NB4 (cell line): ENCODE results near the gene ROR2.

Experiments
- TF ChIP-seq, protein P1 (sequence below): IDR thresholded peaks from 2 replicates; pipeline ENCODE4 v1.6.1; 2011; ENCODE audit warnings: low read depth, low read length
- TF ChIP-seq, protein P2 (sequence below): IDR thresholded peaks from one replicate; pipeline ENCODE4 v1.5.1; 2012; ENCODE audit warnings: low read depth, low read length

DNA sequence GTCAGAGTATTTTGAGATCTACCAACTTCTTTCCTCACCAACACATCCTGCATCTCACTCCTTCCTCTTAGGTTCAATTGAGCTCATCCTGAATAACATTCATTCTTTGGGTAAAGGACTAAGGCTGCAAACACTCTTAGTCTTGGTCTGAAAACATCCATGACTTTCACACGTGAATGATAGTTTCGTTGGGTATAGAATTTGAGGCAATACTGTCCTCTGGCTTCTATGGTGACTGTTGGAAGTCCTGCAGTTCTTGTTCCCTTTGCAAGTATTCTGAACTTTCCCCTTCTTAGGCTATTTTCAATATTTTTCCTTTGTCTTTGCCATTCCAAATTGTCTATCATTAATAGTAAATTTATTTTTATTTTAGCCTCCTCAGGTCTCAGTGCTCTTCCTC, 185.4 kb downstream of the ROR2 start:
- TF ChIP-seq, protein P1, sequence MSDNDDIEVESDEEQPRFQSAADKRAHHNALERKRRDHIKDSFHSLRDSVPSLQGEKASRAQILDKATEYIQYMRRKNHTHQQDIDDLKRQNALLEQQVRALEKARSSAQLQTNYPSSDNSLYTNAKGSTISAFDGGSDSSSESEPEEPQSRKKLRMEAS = no peak
- TF ChIP-seq, protein P2, sequence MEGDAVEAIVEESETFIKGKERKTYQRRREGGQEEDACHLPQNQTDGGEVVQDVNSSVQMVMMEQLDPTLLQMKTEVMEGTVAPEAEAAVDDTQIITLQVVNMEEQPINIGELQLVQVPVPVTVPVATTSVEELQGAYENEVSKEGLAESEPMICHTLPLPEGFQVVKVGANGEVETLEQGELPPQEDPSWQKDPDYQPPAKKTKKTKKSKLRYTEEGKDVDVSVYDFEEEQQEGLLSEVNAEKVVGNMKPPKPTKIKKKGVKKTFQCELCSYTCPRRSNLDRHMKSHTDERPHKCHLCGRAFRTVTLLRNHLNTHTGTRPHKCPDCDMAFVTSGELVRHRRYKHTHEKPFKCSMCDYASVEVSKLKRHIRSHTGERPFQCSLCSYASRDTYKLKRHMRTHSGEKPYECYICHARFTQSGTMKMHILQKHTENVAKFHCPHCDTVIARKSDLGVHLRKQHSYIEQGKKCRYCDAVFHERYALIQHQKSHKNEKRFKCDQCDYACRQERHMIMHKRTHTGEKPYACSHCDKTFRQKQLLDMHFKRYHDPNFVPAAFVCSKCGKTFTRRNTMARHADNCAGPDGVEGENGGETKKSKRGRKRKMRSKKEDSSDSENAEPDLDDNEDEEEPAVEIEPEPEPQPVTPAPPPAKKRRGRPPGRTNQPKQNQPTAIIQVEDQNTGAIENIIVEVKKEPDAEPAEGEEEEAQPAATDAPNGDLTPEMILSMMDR = no peak
